ENCODE data around the gene MLLT3.

GRCh38 chr9:20466328-20467008, 155.8 kb downstream of the MLLT3 start:
- TF ChIP-seq CTCF (IDR thresholded peaks at IDR 0.05; ENCODE audit: insufficient read depth, low read length, poor library complexity, severe bottlenecking): no peak
- no peak for TF ChIP-seq EZH2phosphoT487 (conservative IDR thresholded peaks at IDR 0.05; ENCODE audit: low read length)

All from SU-DHL-6 (cell line).